CD4-positive, alpha-beta T cell treated with Interleukin-6 at 100 ng/mL for 8 hours (primary cell): ENCODE results near the gene RARB.

Source experiments
- DNase-seq: peaks from one replicate; pipeline ENCODE4 v3.0.0-alpha.2; 2020; ENCODE audit warnings: mixed read lengths, low spot score

The RARB gene

GRCh38 chr3:25604107-25604805 is 176.2 kb downstream of the RARB start:
- DNase-seq, result no peak

GRCh38 chr3:25610167-25610566 is 182.1 kb downstream of the RARB start:
- DNase-seq, result no peak

- DNase-seq, result no peak
Observed at GRCh38 chr3:25610779-25611178, 182.7 kb downstream of the RARB start.

GRCh38 chr3:25611193-25611592 is 183.1 kb downstream of the RARB start:
- no peak for DNase-seq

- DNase-seq, result no peak
Observed at GRCh38 chr3:25618028-25618427, 190.0 kb downstream of the RARB start.

GRCh38 chr3:25619382-25619781 is 191.3 kb downstream of the RARB start:
- DNase-seq, result no peak

GRCh38 chr3:25620493-25620892 is 192.4 kb downstream of the RARB start:
- DNase-seq, result no peak

DNA sequence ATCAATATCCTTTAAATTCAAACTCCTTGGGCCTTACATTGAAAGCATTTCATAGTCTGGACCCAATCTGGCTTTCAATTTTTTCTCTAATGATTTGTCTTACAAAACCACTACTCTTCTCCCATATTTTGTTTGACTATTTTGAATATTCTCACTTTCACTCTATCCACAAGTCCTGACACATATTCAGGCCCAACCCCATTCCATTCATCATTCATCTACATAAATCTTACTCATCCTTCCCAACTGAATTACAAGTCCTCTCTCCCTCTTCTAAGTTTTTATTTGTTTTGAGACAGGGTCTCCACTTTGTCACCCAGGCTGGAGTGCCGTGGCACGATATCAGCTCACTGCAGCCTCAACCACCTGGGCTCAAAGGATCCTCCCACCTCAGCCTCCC is 193.0 kb downstream of the RARB start:
- DNase-seq, result no peak

DNA sequence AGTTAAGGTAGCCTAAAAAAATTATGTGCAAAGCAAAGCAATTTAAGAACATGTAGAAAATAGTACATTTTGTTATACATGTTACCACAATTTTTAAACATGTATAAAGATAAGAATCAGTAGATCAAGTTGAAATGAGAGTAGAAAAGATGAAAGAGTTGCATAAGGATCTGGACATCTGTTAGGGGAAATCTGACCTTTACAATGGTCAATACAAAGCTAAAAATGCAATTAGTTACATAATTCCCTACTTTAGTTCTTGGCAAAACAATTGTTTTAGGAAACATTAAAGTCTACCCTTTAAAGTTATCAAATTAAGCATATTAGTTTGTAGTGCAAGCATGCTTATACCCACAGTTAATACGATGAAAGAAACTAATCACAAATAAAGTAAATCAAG is 203.9 kb downstream of the RARB start:
- no peak for DNase-seq

GRCh38 chr3:25633919-25634318 is 205.9 kb downstream of the RARB start:
- DNase-seq, result no peak

- DNase-seq, result no peak
Observed at GRCh38 chr3:25635038-25635437, 207.0 kb downstream of the RARB start.
